ENCODE data around the gene DNAJB2. TPM values are rescaled to one million over a fixed set of nuclear protein-coding genes. Genes with fewer than 3 reads are reported as not detected.

Gene DNAJB2
- total and polyA plus RNA-seq, 2 of the 8 experiments (the other 6 are each of a cell fraction or from before 2014, with no cell fraction given): 21.0 to 26.3 TPM

GRCh38 chr2:219292616-219293015, 13.4 kb downstream of the DNAJB2 start (continued):
- TF ChIP-seq CBX5 (IDR thresholded peaks at IDR 0.05; ENCODE audit: low read depth, low read length) (no peak), CREB1 (IDR thresholded peaks at IDR 0.05) (no peak), POU5F1 (IDR thresholded peaks at IDR 0.05; ENCODE audit: low read depth, low read length) (no peak), SAP30 (IDR thresholded peaks at IDR 0.05; ENCODE audit: insufficient read depth, insufficient replicate concordance, low read length) (no peak), NRF1 (IDR thresholded peaks at IDR 0.05; ENCODE audit: low read depth, low read length) (no peak), JUN (IDR thresholded peaks at IDR 0.05; ENCODE audit: low read depth, low read length) (no peak), CHD7 (IDR thresholded peaks at IDR 0.05; ENCODE audit: insufficient replicate concordance, low read length) (no peak), SP1 (IDR thresholded peaks at IDR 0.05; ENCODE audit: low read depth, low read length) (no peak), ASH2L (IDR thresholded peaks at IDR 0.05; ENCODE audit: low read length) (no peak)

All from H1 (cell line).